Measurements from ENCODE around the gene SUSD1. TPM values are rescaled to one million over a fixed set of nuclear protein-coding genes. Genes with fewer than 3 reads are reported as not detected.
A peak's percentile ranks its signal among the peaks of the same experiment; 100 is the strongest.

The SUSD1 gene
- total and polyA plus RNA-seq, 2 of the 13 experiments (the other 11 are each of a cell fraction or from before 2014, with no cell fraction given), result 25.9 to 32.3 TPM

DNA sequence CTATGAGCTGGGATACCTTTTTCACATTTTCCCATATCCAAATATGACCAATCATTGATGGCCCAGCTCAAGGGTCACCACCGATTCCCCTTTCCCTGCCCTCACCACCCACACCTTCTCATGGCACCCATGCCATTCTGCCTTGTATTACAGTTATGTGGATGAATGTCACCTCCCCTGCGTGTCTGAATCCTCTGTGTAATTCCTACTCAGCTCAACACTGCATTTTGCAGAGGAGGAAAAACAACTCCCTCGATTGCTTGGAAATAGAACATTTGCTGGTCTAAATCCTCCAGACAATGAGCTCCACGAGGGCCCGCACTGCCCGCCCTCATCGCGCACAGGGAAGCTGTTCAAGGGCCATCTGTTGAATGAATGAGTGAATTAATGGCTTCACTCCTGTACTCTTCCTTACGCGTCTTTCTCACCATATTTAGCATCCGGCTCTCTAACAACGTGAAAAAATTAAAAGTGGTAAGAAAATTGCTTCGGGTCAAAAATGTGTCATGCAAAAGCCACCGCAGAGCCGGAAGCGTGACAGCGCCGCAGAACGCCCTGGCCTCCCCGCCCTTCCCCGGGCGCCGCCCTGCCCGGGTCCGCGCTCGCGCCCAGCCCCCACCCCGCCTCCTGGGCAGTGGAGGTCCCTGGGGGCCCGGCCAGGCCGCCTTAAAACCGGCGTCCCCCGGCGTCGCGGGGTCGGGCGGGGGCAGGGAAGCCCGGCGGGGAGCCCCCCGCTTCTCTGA, 704 bp downstream of the SUSD1 start (continued):
- TF ChIP-seq, protein P1, sequence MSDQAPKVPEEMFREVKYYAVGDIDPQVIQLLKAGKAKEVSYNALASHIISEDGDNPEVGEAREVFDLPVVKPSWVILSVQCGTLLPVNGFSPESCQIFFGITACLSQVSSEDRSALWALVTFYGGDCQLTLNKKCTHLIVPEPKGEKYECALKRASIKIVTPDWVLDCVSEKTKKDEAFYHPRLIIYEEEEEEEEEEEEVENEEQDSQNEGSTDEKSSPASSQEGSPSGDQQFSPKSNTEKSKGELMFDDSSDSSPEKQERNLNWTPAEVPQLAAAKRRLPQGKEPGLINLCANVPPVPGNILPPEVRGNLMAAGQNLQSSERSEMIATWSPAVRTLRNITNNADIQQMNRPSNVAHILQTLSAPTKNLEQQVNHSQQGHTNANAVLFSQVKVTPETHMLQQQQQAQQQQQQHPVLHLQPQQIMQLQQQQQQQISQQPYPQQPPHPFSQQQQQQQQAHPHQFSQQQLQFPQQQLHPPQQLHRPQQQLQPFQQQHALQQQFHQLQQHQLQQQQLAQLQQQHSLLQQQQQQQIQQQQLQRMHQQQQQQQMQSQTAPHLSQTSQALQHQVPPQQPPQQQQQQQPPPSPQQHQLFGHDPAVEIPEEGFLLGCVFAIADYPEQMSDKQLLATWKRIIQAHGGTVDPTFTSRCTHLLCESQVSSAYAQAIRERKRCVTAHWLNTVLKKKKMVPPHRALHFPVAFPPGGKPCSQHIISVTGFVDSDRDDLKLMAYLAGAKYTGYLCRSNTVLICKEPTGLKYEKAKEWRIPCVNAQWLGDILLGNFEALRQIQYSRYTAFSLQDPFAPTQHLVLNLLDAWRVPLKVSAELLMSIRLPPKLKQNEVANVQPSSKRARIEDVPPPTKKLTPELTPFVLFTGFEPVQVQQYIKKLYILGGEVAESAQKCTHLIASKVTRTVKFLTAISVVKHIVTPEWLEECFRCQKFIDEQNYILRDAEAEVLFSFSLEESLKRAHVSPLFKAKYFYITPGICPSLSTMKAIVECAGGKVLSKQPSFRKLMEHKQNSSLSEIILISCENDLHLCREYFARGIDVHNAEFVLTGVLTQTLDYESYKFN (CRISPR knock-in tag; conservative IDR thresholded peaks at IDR 0.05), result 0 out of 2 replicates have a peak, but pooled peaks have one; percentile 12
- TF ChIP-seq ZNF44 (CRISPR knock-in tag; IDR thresholded peaks at IDR 0.05) (peak; percentile 78; the same call in 1 of the 2 replicates), ETV5 (CRISPR knock-in tag; IDR thresholded peaks at IDR 0.05; ENCODE audit: borderline replicate concordance) (peak; percentile 40; the same call in 1 of the 2 replicates), SP1 (IDR thresholded peaks at IDR 0.05) (no peak), SP1 (CRISPR knock-in tag; IDR thresholded peaks at IDR 0.05) (0 out of 2 replicates have a peak, but pooled peaks have one; percentile 10), MTA3 (CRISPR knock-in tag; IDR thresholded peaks at IDR 0.05) (no peak), RBM39 (IDR thresholded peaks at IDR 0.05; ENCODE audit: low read depth, low read length, poor library complexity, severe bottlenecking) (no peak), RFXAP (CRISPR knock-in tag; IDR thresholded peaks at IDR 0.05; ENCODE audit: borderline replicate concordance) (0 out of 2 replicates have a peak, but pooled peaks have one; percentile 19), ZSCAN20 (CRISPR knock-in tag; IDR thresholded peaks at IDR 0.05; ENCODE audit: borderline replicate concordance) (0 out of 2 replicates have a peak, but pooled peaks have one; percentile 5), MYC (CRISPR knock-in tag; IDR thresholded peaks at IDR 0.05; ENCODE audit: borderline replicate concordance) (peak; percentile 67; the same call in 1 of the 2 replicates), TGIF2 (CRISPR knock-in tag; IDR thresholded peaks at IDR 0.05) (no peak), HNRNPH1 (optimal IDR thresholded peaks at IDR 0.05; ENCODE audit: low read depth, low read length) (no peak)
- TF ChIP-seq, protein P2, sequence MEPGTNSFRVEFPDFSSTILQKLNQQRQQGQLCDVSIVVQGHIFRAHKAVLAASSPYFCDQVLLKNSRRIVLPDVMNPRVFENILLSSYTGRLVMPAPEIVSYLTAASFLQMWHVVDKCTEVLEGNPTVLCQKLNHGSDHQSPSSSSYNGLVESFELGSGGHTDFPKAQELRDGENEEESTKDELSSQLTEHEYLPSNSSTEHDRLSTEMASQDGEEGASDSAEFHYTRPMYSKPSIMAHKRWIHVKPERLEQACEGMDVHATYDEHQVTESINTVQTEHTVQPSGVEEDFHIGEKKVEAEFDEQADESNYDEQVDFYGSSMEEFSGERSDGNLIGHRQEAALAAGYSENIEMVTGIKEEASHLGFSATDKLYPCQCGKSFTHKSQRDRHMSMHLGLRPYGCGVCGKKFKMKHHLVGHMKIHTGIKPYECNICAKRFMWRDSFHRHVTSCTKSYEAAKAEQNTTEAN (CRISPR knock-in tag; conservative IDR thresholded peaks at IDR 0.05), result 0 out of 2 replicates have a peak, but pooled peaks have one; percentile 6
- TF ChIP-seq, protein P3, sequence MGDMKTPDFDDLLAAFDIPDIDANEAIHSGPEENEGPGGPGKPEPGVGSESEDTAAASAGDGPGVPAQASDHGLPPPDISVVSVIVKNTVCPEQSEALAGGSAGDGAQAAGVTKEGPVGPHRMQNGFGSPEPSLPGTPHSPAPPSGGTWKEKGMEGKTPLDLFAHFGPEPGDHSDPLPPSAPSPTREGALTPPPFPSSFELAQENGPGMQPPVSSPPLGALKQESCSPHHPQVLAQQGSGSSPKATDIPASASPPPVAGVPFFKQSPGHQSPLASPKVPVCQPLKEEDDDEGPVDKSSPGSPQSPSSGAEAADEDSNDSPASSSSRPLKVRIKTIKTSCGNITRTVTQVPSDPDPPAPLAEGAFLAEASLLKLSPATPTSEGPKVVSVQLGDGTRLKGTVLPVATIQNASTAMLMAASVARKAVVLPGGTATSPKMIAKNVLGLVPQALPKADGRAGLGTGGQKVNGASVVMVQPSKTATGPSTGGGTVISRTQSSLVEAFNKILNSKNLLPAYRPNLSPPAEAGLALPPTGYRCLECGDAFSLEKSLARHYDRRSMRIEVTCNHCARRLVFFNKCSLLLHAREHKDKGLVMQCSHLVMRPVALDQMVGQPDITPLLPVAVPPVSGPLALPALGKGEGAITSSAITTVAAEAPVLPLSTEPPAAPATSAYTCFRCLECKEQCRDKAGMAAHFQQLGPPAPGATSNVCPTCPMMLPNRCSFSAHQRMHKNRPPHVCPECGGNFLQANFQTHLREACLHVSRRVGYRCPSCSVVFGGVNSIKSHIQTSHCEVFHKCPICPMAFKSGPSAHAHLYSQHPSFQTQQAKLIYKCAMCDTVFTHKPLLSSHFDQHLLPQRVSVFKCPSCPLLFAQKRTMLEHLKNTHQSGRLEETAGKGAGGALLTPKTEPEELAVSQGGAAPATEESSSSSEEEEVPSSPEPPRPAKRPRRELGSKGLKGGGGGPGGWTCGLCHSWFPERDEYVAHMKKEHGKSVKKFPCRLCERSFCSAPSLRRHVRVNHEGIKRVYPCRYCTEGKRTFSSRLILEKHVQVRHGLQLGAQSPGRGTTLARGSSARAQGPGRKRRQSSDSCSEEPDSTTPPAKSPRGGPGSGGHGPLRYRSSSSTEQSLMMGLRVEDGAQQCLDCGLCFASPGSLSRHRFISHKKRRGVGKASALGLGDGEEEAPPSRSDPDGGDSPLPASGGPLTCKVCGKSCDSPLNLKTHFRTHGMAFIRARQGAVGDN (CRISPR knock-in tag; IDR thresholded peaks at IDR 0.05), result peak; percentile 65
- TF ChIP-seq, protein P4, sequence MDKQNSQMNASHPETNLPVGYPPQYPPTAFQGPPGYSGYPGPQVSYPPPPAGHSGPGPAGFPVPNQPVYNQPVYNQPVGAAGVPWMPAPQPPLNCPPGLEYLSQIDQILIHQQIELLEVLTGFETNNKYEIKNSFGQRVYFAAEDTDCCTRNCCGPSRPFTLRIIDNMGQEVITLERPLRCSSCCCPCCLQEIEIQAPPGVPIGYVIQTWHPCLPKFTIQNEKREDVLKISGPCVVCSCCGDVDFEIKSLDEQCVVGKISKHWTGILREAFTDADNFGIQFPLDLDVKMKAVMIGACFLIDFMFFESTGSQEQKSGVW (CRISPR knock-in tag; IDR thresholded peaks at IDR 0.05; ENCODE audit: borderline replicate concordance), result no peak
- TF ChIP-seq, protein P5, sequence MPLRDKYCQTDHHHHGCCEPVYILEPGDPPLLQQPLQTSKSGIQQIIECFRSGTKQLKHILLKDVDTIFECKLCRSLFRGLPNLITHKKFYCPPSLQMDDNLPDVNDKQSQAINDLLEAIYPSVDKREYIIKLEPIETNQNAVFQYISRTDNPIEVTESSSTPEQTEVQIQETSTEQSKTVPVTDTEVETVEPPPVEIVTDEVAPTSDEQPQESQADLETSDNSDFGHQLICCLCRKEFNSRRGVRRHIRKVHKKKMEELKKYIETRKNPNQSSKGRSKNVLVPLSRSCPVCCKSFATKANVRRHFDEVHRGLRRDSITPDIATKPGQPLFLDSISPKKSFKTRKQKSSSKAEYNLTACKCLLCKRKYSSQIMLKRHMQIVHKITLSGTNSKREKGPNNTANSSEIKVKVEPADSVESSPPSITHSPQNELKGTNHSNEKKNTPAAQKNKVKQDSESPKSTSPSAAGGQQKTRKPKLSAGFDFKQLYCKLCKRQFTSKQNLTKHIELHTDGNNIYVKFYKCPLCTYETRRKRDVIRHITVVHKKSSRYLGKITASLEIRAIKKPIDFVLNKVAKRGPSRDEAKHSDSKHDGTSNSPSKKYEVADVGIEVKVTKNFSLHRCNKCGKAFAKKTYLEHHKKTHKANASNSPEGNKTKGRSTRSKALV (CRISPR knock-in tag; IDR thresholded peaks at IDR 0.05), result peak; percentile 20; the same call in 1 of the 2 replicates

Measured in HepG2 (cell line).